CD4-positive, alpha-beta T cell treated with Interleukin-4 for 4 hours (primary cell): Measurements from ENCODE around the gene MAPKAPK2.

Experiments used
- DNase-seq: peaks from one replicate; pipeline ENCODE4 v3.0.0-alpha.2; 2020

The MAPKAPK2 gene

GRCh38 chr1:206779638-206780037 lies 94.9 kb downstream of the MAPKAPK2 start:
- no peak for DNase-seq

GRCh38 chr1:206782448-206782847 lies 97.7 kb downstream of the MAPKAPK2 start:
- DNase-seq: no peak

- no peak for DNase-seq
Measured at GRCh38 chr1:206783506-206783905, 98.8 kb downstream of the MAPKAPK2 start.
